ENCODE data around the gene PSTPIP1.

PSTPIP1 gene

DNA sequence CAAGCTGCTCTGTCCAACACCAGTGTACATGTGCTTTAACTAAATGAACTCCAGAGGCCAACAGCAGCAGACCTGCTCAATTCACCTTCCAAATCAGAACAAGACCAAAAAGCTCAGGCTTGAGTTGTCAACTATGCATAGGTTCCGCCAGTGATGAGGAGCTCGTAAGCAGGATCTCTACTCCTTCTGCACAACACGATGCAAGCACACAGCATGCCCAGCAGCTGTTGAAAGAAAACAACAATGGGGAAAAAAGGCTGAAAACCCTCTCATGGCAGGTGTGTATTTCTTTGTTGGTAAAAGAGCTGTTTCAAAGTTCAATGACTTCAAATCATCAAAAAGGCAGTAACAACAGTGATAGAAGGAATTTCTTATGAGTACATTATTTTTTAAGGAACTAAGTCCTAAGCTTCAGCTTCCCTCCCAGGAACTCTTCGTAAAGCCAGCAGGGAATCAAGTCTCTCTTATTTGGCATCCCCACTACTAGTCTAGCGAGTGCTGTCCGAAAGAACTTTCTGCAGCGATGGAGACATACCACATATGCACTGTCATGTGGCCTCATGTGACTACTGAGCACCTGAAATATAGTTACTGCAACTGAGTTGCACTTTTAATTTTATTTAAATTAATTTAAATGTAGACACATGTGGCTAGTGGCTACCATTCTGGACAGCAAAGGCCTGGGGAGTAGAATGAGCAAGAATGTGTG is 51.9 kb downstream of the PSTPIP1 start:
- DNase-seq, result no peak

DNA sequence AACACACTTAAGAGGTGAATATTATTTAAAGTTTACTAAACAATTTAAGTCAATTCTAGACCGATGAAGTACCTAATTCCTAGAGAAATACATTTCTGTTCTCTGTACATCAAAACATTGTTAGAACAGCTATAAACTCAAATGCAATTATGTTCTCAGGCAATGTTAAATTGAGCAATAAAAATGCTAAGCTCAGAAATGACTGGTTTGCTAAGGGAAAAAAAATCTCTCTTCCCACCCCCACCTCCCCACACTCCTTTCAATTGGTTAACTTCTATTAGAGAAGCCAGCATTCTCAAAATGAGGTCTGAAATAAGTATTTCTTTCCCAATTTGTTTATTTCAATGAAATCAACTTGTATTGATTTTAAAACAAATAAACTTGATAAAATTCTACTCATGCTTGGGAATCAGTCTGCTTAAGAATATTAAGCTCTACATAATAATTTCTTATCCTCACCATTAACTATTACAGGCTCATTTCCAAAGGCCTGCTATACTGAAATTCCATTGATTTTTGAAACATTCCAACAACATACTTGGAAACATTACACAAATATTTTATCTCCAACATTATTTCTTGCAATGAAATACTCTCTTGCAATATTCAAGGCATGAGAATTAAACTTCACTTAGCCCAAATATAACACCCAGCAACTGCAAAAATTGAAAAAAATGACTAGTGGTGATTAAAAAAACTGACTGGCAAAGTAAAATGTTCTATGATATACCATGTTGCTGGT is 53.4 kb downstream of the PSTPIP1 start:
- DNase-seq, result no peak

GRCh38 chr15:77052556-77052955 is 57.6 kb downstream of the PSTPIP1 start:
- no peak for DNase-seq

- peak; percentile 94 for DNase-seq
Observed at GRCh38 chr15:77053709-77054108, 58.8 kb downstream of the PSTPIP1 start.

DNA sequence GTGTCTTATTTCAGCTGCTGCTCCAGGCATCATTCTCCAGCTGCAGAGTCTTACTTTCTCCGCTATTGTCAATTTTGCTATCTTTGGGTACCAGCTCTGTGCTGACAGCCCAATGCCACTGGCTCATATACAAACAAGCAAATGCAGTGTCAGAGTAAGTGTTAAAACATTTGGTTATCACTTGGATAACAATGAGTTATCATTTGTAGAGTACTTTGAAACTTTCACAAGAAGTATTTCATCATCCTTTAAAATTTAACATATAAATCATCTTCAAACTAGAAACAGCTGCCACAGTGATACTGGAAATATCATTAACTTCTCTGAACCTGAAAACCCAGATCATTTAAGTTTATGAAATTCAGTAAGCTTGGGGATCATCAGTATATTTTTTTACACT is 62.1 kb downstream of the PSTPIP1 start:
- DNase-seq, result peak; percentile 61

- peak; percentile 96 for DNase-seq
Observed at GRCh38 chr15:77057685-77058084, 62.8 kb downstream of the PSTPIP1 start.

GRCh38 chr15:77058468-77058867 is 63.5 kb downstream of the PSTPIP1 start:
- no peak for DNase-seq

- peak; percentile 1 for DNase-seq
Observed at GRCh38 chr15:77059786-77060361, 64.9 kb downstream of the PSTPIP1 start.

DNA sequence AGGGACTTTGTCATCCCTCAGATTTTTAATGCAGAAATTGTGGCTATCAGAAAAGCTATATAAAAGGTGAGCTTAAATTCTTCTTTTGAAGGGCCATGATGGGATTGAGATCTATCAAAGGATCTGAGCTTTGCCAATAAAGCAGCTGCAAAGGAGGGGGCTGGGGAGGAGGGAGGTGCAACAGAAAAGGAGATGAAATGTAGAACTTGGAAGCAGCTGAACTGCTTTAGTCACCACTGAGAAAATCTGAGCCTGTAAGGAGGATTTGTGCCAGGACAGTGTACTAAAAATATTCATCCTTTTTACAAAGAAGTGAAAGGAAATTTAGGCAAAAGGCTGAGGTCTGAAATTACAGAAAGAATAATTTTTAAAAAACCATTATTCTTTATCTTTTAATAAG is 65.6 kb downstream of the PSTPIP1 start:
- DNase-seq, result peak; percentile 13

DNA sequence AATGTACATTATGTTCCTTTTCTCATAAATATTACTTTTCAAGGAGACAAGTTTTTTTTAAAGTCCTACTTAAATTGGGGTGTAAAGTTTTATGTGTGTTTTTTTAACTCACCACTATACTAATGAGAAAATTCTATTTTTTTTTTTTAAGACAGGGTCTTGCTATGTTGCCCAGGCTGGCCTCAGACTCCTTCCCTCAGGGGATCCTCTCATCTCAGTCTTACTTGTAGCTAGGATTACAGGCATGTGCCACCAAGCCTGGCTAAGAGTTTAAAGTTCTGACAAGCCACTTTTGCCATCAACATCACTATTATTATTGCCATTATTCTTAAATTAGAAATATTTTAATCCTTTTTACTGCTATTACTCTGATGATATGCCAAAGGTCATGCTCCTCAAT is 68.3 kb downstream of the PSTPIP1 start:
- DNase-seq, result no peak

- no peak for DNase-seq
Observed at GRCh38 chr15:77064063-77064462, 69.1 kb downstream of the PSTPIP1 start.

GRCh38 chr15:77064539-77065308 is 69.8 kb downstream of the PSTPIP1 start:
- peak; percentile 71 for DNase-seq

GRCh38 chr15:77066971-77067690 is 72.2 kb downstream of the PSTPIP1 start:
- DNase-seq, result peak; percentile 35

- no peak for DNase-seq
Observed at GRCh38 chr15:77067691-77068367, 72.9 kb downstream of the PSTPIP1 start.

GRCh38 chr15:77068633-77069032 is 73.7 kb downstream of the PSTPIP1 start:
- DNase-seq, result no peak

DNA sequence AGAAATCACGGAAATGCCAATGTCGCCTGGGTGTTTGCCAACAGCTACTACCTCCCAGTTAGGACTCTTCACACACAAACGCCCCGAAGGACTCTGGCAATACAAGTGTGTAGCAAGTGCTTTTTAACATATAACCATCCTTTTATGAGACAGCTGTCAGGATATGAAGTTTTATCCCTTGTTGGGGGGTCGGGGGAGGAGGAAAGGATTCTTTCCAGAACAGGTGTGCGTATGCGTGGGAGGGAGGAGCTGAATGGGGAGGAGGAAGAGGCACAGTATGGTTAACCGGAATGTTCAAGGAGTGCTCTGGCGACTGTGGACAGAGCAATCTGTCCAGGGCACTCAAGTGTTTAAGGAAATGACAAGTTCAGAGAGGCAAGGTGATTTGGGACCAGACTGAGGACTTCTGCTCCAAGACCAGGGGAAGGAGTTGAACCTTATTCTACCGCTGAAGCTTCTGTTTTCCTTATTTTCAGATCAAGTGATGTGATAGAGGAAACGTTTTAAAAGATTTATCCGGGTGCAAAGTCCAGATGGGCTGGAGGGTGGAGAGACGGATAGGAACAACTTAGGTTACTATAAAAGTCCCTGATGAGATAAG is 74.7 kb downstream of the PSTPIP1 start:
- no peak for DNase-seq

- DNase-seq, result no peak
Observed at GRCh38 chr15:77070180-77070494, 75.2 kb downstream of the PSTPIP1 start.

DNA sequence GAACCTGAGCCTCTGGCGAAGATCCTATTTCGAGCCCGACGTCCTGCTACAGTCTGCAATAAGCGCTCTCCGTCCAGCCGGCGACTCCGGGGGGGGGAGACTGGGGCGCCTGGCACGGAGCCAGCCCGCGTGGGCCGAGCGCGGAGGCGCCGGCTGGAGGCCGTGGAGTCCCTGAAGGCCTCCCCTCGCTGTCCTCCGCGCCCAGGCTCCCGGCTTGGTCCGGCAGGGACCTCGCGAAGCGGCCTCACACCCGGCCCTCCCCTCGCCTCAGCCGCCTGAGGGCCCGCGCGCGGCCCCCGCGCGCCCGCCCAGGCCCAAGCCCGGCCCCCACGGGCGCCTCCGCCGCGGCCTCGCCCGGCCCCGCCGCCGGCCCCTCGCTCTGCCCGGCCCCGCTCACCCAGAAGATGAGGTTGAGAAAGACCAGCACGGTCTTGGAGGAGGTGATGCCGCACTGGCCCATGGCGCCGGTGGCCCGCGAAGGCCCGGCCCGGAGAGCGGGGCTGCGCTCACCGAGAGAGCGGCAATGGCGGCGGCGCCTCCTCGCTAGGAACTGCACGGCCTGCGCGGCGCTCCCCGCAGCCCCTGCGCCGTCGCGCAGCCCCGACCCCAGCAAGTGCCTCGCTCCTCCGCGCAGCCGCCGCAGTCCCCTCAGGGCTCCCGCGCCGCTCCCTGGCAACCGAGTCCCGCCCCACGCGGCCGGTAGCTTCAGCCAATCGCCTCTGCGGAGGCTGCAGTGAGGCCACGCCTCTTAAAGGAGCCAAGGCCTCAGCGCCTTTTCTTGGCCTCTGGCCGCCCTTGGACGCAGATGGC is 75.8 kb downstream of the PSTPIP1 start, which contains the start of gene TSPAN3:
TSPAN3 (minus strand) TSS at position 615 of the 810 bp plus-strand sequence; CDS start at position 460, 155 bp downstream.
- DNase-seq, result peak; percentile 94

GRCh38 chr15:77071305-77072223 is 76.6 kb downstream of the PSTPIP1 start:
- no peak for DNase-seq

DNA sequence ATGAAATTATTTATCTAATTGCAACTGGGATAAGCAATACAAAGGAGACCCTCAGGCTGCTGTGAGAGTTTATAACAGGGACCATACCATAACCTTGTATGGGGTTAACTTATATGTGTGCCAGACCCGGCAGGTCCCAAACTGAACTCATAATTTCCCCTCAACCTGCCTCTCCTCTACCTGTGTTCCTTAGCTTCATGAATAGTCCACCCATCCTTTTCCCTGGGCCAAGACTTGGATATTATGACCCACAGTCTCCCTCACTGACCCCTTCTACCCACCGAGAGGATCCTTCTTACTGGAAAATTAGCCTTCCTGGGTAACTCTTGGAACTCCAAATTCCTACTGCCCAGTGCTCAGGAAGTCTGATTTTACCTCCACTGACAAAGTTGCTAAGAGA is 79.4 kb downstream of the PSTPIP1 start:
- DNase-seq, result no peak

Measured in NCI-H226 (cell line).